Measurements from ENCODE around the gene CADM1. TPM values are rescaled to one million over a fixed set of nuclear protein-coding genes. Genes with fewer than 3 reads are reported as not detected.

CADM1 gene
- total and polyA plus RNA-seq, 10 of the 15 experiments (the other 5 are each of a cell fraction or from before 2014, with no cell fraction given), result 0.03 to 0.48 (median 0.15) TPM; not detected in 3

DNA sequence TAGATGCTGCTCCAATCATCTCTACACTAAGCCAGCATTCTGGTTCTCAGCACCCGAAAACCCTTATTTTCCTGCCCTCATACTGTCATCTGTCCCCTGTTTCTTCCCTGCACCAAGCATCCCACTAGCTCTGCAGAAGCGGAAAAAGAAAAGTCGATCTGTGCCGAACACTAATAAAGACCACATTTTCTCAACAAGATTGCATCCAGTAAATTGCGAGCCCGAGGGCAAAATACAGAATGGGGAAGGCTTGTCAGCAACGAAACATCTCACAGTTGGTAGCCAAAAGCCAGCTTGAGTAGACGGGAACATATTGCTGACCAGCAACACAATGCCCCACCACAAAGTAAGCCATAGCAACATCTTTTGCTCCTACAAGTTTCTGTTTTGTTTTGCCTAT lies 227.4 kb downstream of the CADM1 start:
- TF ChIP-seq NFIC (IDR thresholded peaks at IDR 0.05; ENCODE audit: low read depth, low read length), result no peak
- no peak for TF ChIP-seq JUND (IDR thresholded peaks at IDR 0.05; ENCODE audit: low read depth, low read length)
- TF ChIP-seq TARDBP (IDR thresholded peaks at IDR 0.05; ENCODE audit: borderline replicate concordance), result no peak
- TF ChIP-seq MTA3 (IDR thresholded peaks at IDR 0.05; ENCODE audit: borderline replicate concordance, low read length), result no peak
- no peak for TF ChIP-seq TBL1XR1 (IDR thresholded peaks at IDR 0.05; ENCODE audit: low read depth, low read length)
- TF ChIP-seq MYB (IDR thresholded peaks at IDR 0.05; ENCODE audit: borderline replicate concordance, low read depth, low read length), result no peak
- TF ChIP-seq MEF2B (IDR thresholded peaks at IDR 0.05; ENCODE audit: partially characterized antibody, poor library complexity, severe bottlenecking), result no peak
- no peak for TF ChIP-seq NFYB (IDR thresholded peaks at IDR 0.05; ENCODE audit: insufficient read depth, low read depth, low read length)
- TF ChIP-seq, protein P1, sequence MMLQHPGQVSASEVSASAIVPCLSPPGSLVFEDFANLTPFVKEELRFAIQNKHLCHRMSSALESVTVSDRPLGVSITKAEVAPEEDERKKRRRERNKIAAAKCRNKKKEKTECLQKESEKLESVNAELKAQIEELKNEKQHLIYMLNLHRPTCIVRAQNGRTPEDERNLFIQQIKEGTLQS (IDR thresholded peaks at IDR 0.05; ENCODE audit: borderline replicate concordance, extremely low read depth, low read depth, low read length), result no peak
- TF ChIP-seq MXI1 (IDR thresholded peaks at IDR 0.05; ENCODE audit: low read depth, low read length), result no peak
- TF ChIP-seq, protein P2, sequence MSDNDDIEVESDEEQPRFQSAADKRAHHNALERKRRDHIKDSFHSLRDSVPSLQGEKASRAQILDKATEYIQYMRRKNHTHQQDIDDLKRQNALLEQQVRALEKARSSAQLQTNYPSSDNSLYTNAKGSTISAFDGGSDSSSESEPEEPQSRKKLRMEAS (IDR thresholded peaks at IDR 0.05; ENCODE audit: low read depth, low read length), result no peak
- no peak for TF ChIP-seq ZNF622 (IDR thresholded peaks at IDR 0.05)
- TF ChIP-seq TAF1 (IDR thresholded peaks at IDR 0.05; ENCODE audit: borderline replicate concordance, low read depth, low read length), result no peak
- no peak for TF ChIP-seq EED (IDR thresholded peaks at IDR 0.05; ENCODE audit: low read depth)
- TF ChIP-seq SUPT20H (IDR thresholded peaks at IDR 0.05; ENCODE audit: borderline replicate concordance, control insufficient read depth, low read depth, low read length), result no peak
- no peak for TF ChIP-seq NR2F1 (conservative IDR thresholded peaks at IDR 0.05)
- no peak for TF ChIP-seq SPI1 (IDR thresholded peaks at IDR 0.05; ENCODE audit: borderline replicate concordance, insufficient read depth, low read depth, low read length)
- TF ChIP-seq RAD21 (IDR thresholded peaks at IDR 0.05; ENCODE audit: insufficient read depth, low read depth, low read length), result no peak
- no peak for TF ChIP-seq BRCA1 (IDR thresholded peaks at IDR 0.05; ENCODE audit: low read depth, low read length)
- H4K20me1 ChIP-seq (ENCODE audit: control insufficient read depth, insufficient read depth), result no peaks in the 10 kb centered on the region
- POLR2A ChIA-PET, result no interaction called here
- H3K4me2 ChIP-seq (ENCODE audit: control insufficient read depth, insufficient read depth), result no peak overlapping the region
- CTCF ChIA-PET, result interaction anchor here (1.2 kb wide), 1 partner anchor 34 kb away, joined by 3 read pairs; no protein-coding TSS in a partner anchor
- H3K27ac ChIP-seq (ENCODE audit: control insufficient read depth, insufficient read depth), result no peak overlapping the region
- no peak overlapping the region for H3K4me3 ChIP-seq
- no peak overlapping the region for H2AFZ ChIP-seq (ENCODE audit: control insufficient read depth, low read depth, low read length)
- H3K79me2 ChIP-seq (ENCODE audit: control insufficient read depth, insufficient read depth, low read length), result no peaks in the 10 kb centered on the region
- WGBS (ENCODE audit: insufficient coverage, insufficient replicate concordance, low lambda C conversion rate, missing lambda C conversion rate), result 57% methylated on average over 8 of the region's 8 CpGs
- in situ Hi-C loops (cut with MboI), result no loop called here
- H3K9me3 ChIP-seq (replicated peaks; ENCODE audit: control insufficient read depth, insufficient read depth, low read length), result no peaks in the 10 kb centered on the region
- H3K9ac ChIP-seq (ENCODE audit: control insufficient read depth, insufficient read depth, low read length), result no peak overlapping the region
- H3K4me1 ChIP-seq (ENCODE audit: control insufficient read depth, insufficient read depth, low read length), result no peaks in the 10 kb centered on the region
- ATAC-seq (no peak), DNase-seq (ENCODE audit: low read depth, low spot score) (no peak), FAIRE-seq (no peak)
- 0 out of 4 replicates have a peak, but pooled peaks cover 0 to 12% of the 10 kb centered on the region in 2 experiments for H3K27me3 ChIP-seq (replicated peaks in 1 of 2; ENCODE audit: control insufficient read depth in 2 of 2, insufficient read depth in 2 of 2, low read length in 1 of 2)
- RAD21 ChIA-PET (ENCODE audit: unreplicated experiment), result no interaction called here
- H3K36me3 ChIP-seq (ENCODE audit: control insufficient read depth in 2 of 2, insufficient read depth in 2 of 2, low read length in 1 of 2), result no peaks in the 10 kb centered on the region
- SMC1A ChIA-PET (ENCODE audit: uncharacterized antibody, unreplicated experiment), result interaction anchor here (0.6 kb wide), 1 partner anchor 38 kb away, joined by 3 read pairs; no protein-coding TSS in a partner anchor
- no TSS peak for BruUV-seq (replicated peaks)
- intact Hi-C loops (cut with micrococcal nuclease; ENCODE audit: unreplicated experiment), result no loop called here
